M059J (cell line): Measurements from ENCODE around the gene MRPL10. TPM values are rescaled to one million over a fixed set of nuclear protein-coding genes. Genes with fewer than 3 reads are reported as not detected.

Experiments used
- DNase-seq: peaks from one replicate; pipeline ENCODE4 v3.0.0-alpha.2; 2012; ENCODE audit warnings: low read depth
- total RNA-seq: library from RNA; depleted of rRNA; stranded (reverse); fragments of >200 nt; shearing (Covaris generic); gene quantifications from 2 replicates; pipeline ENCODE4 v1.2.3, GENCODE V29; 2014; rRNA removed

The MRPL10 gene
- 39.9 and 41.5 TPM in 2 replicates for total RNA-seq

GRCh38 chr17:47831003-47831933 is at the start of gene MRPL10, which contains the start of gene LRRC46:
TSS of gene MRPL10 (minus strand) at chr17:47831541. CDS start at chr17:47831511, 30 bp downstream.
TSS of gene LRRC46 (plus strand) at chr17:47831670. CDS start at chr17:47831990, 320 bp downstream.
- DNase-seq, result peak; percentile 89

GRCh38 chr17:47879776-47880454 is 48.6 kb upstream of the MRPL10 start:
- DNase-seq, result no peak

GRCh38 chr17:47879028-47879585 is 47.8 kb upstream of the MRPL10 start:
- peak; percentile 76 for DNase-seq

- peak; percentile 35 for DNase-seq
These were observed 47.1 kb upstream of the MRPL10 start for GRCh38 chr17:47878203-47879027.

GRCh38 chr17:47877368-47878034 is 46.2 kb upstream of the MRPL10 start:
- no peak for DNase-seq

- peak; percentile 78 for DNase-seq
These were observed 44.0 kb upstream of the MRPL10 start for GRCh38 chr17:47875011-47875985.

GRCh38 chr17:47873200-47874090 is 42.1 kb upstream of the MRPL10 start:
- no peak for DNase-seq

GRCh38 chr17:47872651-47873161 is 41.4 kb upstream of the MRPL10 start:
- no peak for DNase-seq

GRCh38 chr17:47872019-47872650 is 40.8 kb upstream of the MRPL10 start:
- no peak for DNase-seq

- no peak for DNase-seq
These were observed 39.7 kb upstream of the MRPL10 start for GRCh38 chr17:47871048-47871447.

- no peak for DNase-seq
These were observed 38.7 kb upstream of the MRPL10 start for GRCh38 chr17:47870056-47870455.

- peak; percentile 31 for DNase-seq
These were observed 37.8 kb upstream of the MRPL10 start for GRCh38 chr17:47869114-47869513.

- no peak for DNase-seq
These were observed 36.6 kb upstream of the MRPL10 start for GRCh38 chr17:47867813-47868533.

- no peak for DNase-seq
These were observed 35.6 kb upstream of the MRPL10 start for GRCh38 chr17:47866941-47867340.

- DNase-seq, result peak; percentile 87
These were observed 33.5 kb upstream of the MRPL10 start for GRCh38 chr17:47864791-47865216.

GRCh38 chr17:47862621-47863440 is 31.5 kb upstream of the MRPL10 start:
- DNase-seq, result peak; percentile 89
